GM18909 (cell line): ENCODE results near the gene MAGEL2.
"Not testable (repeated sequence)": the region's sequence is repeated elsewhere in the genome, so short reads cannot be mapped to it uniquely, and the experiment has no call there.

Experiments
- ATAC-seq: cut with Tn5 transposase; IDR thresholded peaks from one replicate; pipeline ENCODE4 v1.9.1; 2021; ENCODE audit warnings: mild to moderate bottlenecking; ENCODE audit not compliant: unreplicated experiment, poor library complexity

MAGEL2 gene

GRCh38 chr15:23616536-23616935 lies 31.1 kb downstream of the MAGEL2 start:
- no peak for ATAC-seq

GRCh38 chr15:23606226-23606625 lies 41.4 kb downstream of the MAGEL2 start:
- no peak for ATAC-seq

GRCh38 chr15:23602124-23602523 lies 45.5 kb downstream of the MAGEL2 start:
- no peak for ATAC-seq

- no peak for ATAC-seq
Measured at GRCh38 chr15:23599053-23599452, 48.6 kb downstream of the MAGEL2 start.

- ATAC-seq = not testable (repeated sequence)
Measured at GRCh38 chr15:23597278-23597677, 50.4 kb downstream of the MAGEL2 start.

- no peak for ATAC-seq
Measured at GRCh38 chr15:23596736-23597135, 50.9 kb downstream of the MAGEL2 start.

GRCh38 chr15:23595368-23595767 lies 52.3 kb downstream of the MAGEL2 start:
- ATAC-seq = no peak

GRCh38 chr15:23594252-23594770 lies 53.4 kb downstream of the MAGEL2 start:
- no peak for ATAC-seq
